GM21367 (cell line): Measurements from ENCODE around the gene CCDC59.
"Not testable (repeated sequence)": the region's sequence is repeated elsewhere in the genome, so short reads cannot be mapped to it uniquely, and the experiment has no call there.

Experiments
- ATAC-seq: cut with Tn5 transposase; IDR thresholded peaks from one replicate; pipeline ENCODE4 v1.9.1; 2021; ENCODE audit not compliant: unreplicated experiment

CCDC59 gene, protein sequence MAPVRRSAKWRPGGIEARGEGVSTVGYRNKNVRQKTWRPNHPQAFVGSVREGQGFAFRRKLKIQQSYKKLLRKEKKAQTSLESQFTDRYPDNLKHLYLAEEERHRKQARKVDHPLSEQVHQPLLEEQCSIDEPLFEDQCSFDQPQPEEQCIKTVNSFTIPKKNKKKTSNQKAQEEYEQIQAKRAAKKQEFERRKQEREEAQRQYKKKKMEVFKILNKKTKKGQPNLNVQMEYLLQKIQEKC

DNA sequence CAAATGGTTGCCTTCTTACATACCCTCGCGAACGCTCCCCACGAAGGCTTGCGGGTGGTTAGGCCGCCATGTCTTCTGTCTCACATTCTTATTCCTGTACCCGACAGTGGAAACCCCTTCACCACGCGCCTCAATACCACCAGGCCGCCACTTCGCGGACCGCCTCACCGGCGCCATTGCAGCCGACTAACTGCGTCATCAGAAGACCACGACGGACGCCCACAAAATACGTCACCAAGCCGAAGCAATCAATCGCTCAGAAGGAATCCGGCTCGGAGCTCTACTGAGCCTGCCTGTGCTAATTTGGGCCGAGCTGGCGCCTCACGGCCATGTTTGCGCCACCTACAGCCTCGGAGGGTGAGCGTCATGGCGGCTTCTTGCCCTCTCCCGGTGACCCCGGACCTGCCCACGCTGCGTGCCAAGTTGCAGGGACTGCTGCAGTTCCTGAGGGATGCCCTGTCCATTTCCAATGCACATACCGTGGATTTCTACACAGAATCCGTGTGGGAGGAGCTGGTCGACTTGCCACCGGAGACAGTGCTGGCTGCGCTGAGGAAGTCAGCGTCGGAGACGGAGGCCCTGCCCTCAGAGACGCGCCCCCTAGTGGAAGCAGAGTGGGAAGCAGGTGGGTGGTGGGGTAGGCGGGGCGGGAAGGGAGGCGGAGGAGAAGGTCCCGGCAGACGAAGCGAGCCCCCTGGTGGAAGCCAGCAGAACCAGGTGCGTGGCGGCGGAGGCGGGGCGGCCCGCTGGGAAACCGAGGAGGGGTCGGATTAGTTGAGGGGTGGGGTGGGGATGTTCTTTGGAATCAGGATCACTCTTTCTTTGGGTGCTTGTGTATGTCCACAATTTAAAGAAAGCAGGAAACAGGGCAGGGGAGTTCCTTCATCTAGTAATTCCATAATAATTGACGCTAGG is at the start of gene CCDC59, which contains the start of gene METTL25:
Gene CCDC59 (minus strand): TSS at position 188 of the 915 bp plus-strand sequence. CDS start 11 bp downstream, at position 177.
Gene METTL25 (plus strand): TSS at position 330 of the 915 bp plus-strand sequence. CDS start 37 bp downstream, at position 367.
- peak; percentile 92 for ATAC-seq

DNA sequence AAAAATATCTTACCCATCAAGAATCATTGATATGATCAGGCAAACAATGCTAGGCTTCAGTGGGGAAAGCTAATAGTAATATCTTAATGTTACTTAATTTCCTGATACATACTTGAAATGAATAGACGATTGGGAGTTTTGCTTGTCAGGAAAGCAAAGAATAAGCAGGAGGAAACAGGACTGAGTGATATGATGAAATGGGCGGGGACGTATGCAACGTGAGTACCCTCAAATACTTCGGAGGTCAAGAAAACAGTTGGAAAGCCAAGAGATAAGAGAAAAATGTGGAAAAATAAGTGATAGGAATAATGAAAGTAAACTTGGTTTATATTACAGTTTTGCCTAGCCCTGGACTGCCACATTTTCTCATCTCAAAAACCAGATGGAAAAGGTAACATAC is 49.3 kb upstream of the CCDC59 start:
- ATAC-seq: no peak

DNA sequence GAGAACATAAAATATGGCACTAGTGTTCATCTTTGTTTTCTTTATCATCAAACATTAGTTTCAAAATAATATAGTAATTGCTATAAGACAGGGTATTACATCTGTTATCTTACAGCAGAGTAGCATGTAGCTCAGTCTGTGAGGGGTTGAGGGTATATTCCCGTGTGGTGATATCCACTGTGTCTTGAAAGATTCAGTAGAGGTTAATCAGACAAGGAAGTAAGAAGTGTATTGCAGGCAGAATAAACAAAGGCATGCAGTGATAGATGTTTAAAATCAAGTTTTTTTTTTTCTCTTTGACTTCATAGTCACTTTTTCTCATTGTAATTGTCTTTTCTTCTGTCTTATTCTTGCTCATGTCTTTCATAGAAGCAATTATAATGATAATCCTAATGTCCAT is 48.5 kb upstream of the CCDC59 start:
- no peak for ATAC-seq

DNA sequence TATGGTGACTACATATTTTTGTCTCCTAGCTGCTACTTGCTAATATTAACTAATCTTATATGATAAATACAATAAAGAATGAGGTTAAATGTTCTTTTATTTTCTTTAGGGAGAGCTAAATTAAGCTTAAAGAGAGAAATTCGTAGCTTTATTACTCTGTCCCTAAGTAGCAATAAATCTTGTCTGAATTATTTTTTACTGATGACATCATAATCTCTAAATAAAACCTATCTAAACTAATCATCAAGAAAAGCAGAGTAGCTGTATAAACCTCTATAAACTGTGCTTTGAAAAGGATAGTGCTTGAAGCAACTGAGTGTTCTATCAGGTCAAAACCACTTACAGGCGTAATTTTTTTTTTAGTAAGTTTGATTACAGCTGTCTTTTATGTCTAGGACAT is 42.6 kb upstream of the CCDC59 start:
- ATAC-seq: no peak

DNA sequence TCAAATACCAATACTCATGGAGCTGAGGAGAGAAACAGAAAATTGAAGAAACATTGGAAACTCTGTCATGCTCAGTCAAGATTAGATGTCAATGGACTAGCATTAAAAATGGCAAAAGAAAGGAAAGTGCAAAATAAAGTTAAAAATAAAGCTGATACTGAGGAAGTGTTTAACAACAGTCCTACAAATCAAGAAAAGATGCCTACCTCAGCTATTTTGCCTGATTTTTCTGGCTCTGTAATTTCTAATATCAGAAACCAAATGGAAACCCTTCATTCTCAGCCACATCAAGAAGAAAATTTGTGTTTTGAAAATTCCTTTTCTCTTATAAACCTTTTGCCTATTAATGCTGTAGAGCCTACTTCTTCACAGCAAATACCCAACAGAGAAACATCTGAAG is 40.7 kb upstream of the CCDC59 start:
- no peak for ATAC-seq

DNA sequence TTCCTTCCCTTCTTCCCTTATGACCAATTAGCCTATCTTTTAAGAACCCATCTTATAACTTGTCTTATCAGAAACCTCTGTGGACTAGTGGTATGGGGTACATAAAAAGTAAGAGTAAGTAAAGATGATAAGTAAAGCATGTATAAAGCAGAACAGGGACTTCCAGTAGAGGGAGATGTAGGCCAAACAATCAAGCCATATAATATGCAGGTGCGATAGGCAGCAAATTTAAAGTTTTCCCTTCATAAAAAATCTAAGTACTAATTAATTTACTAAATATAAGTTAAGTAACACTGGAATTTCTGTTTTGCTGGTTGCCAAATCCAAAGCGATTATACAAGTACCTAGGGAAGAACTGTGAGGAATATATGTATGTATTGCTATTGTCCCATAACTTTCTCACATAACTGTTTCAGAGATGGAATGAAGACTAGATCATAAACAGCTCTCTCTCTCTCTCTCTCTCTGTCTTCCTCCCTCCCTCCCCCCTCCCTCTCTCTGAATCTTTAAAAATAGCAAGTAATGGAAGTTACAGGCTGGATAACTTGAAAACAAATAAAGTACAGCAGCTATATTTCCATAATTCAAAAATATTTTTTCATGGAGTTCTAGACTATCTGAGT is 25.9 kb upstream of the CCDC59 start:
- peak; percentile 55 for ATAC-seq

DNA sequence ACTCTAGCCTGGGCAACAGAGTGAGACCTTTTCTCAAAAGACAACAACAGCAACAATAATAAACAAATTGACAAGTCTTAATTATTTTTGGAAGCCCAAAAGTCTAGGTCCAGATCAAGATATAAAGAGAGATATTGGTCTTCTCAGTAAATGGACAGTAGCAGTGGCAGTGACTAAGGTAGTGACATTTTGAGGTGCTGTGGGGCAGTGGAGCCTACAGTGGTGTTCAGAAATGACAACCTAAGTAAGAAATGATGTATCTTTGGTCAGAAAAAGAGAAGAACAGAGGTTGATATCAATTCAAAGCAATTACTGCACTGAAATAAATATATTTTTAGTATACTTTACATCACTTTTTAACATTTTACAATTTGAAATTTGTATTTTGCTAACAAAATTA is 20.8 kb upstream of the CCDC59 start:
- no peak for ATAC-seq

DNA sequence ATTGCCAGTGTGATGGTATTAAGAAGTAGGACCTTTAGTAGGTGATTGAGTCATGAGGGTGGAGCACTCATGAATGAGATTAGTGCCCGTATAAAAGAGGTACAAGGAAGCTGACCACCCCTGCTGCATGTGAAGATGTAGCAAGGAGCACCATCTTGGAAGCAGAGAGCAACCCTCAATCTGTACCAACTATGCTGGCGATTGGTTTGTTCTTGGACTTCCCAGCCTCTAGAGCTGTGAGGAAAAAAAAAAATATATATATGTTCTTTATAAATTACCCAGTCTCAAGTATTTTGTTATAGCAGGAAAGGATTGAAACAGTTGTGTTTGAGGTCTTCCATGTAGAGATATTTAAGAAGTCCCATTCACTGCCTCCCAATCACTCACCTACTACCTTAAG is 17.0 kb upstream of the CCDC59 start:
- ATAC-seq: no peak

DNA sequence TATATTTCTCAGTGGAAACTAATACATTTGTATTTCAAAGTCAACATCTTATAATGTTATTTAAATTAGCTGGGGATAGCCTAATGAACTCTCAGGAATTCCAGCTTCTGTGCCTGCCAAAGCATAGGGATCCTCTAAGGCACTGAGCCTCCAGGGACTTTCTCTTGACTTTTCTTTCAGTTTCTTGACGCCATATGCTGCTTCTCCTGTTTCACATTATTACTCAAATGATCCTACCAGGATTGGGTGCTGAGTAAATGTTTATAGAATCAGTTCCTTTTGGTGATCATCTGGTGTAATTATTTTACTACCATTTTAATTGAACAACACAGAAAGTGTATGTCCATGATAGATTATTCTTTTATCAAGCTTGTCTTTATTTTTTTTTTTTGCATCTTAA is 8.0 kb upstream of the CCDC59 start:
- ATAC-seq: no peak

DNA sequence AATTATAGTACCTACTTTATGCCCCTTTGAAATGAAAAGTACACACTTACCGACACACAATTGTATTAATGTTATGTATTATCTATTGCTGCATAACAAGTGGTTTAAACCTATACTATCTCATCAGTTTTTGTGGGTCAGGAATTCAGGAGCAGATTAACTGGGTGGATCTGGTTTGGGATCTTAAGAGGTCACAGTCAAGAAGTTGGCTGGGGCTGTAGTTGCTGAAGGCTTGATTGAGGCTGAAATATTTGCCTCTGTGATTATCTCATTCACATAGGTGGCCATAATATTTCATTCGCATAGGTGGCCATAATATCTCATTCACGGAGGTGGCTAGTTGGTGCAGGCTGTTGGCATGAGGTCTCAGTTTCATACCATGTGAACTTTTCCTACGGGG is 5.8 kb upstream of the CCDC59 start:
- no peak for ATAC-seq

DNA sequence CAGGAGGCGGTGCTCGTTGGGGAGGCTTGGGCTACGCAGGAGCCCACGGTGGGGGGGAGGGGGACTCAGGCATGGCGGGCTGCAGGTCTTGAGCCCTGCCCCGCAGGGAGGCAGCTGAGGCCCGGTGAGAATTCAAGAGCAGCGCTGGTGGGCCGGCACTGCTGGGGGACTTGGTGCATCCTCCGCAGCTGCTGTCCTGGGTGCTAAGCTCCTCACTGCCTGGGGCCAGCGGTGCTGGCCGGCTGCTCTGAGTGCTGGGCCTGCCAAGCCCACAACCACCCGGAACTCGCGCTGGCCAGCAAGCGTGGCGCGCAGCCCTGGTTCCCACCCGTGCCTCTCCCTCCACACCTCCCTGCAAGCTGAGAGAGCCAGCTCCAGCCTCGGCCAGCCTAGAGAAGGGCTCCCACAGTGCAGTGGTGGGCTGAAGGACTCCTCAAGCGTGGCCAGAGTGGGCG is 3.3 kb upstream of the CCDC59 start:
- no peak for ATAC-seq

DNA sequence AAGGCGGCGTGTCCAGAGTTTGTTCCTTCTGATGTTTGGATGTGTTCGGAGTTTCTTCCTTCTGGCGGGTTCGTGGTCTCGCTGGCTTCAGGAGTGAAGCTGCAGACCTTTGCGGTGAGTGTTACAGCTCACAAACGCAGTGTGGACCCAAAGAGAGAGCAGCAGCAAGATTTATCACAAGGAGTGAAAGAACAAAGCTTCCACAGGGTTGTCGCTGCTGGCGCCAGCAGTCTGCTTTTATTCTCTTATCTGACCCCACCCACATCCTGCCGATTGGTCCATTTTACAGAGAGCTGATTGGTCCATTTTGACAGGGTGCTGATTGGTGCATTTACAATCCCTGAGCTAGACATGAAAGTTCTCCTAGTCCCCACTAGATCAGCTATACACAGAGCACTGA is 2.6 kb upstream of the CCDC59 start:
- not testable (repeated sequence) for ATAC-seq

DNA sequence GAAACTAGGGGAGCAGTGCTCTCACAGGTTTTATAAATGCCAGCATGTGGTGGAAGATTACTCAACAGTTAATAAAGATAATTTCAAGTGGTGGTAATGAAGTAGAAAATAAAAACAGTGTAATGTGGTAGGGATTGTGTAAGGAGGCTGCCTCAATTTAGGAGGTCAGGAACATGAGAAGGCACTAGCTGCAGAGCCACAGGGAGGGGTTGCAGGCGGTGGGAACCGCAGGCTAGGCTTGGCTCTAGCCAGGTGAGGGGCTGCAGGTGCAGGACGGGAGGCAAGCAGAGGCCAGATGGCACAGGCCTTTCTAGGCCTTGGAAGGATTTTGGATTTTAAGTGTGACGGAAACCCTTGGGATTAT is 910 bp upstream of the CCDC59 start:
- peak; percentile 13 for ATAC-seq

DNA sequence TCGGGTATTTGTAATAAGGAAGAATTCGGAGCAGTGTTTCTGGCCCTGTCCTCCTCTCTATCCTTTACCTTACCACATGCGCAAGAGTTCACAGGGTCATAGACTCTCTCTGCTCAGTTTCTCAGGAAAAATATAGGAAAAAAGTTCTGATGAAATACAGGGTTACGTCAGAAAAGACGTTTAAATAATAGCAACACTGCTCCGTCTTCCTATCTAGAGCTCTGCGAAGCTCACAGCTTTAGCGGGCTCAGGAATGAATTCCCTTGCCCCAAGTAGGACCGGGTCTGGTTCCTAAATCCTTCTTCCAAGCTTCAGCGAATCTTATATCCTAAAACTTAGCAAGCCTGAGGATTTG is 365 bp downstream of the CCDC59 start:
- no peak for ATAC-seq

DNA sequence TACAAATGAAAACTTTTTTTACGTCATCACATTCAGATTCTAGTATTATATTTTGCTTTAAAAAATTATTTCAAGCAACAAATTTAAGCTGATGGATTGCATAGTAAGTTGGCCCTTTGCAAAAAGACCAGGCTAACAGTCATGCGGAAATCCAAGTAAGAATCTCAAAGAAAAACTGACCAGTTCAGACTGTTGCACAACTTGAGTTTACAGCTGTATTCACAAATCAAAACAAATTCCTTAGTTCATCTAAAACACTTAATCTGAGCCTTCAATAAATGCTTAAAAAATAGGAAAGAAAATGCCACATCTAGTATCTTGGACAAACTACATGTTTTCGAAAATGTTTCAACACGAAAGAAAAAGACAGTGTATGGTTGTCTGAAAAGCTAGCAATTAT is 847 bp downstream of the CCDC59 start:
- no peak for ATAC-seq

DNA sequence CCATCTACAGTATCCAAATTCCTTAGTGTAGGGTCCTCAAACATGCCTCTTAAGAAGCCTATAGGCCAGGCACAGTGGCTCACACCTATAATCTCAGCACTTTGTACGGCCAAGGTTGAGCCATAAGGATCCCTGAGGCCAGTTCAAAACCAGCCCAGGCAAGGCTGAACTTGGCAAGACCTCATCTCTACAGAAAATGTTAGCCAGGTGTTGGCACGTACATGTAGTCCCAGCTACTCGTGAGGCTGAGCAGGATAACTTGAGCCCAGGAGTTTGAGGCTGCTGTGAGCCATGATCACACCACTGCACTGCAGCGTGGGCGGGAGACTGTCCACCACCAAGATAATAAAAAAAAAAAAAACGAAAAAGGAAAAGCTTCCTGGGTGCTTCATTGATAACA is 6.8 kb downstream of the CCDC59 start:
- no peak for ATAC-seq

DNA sequence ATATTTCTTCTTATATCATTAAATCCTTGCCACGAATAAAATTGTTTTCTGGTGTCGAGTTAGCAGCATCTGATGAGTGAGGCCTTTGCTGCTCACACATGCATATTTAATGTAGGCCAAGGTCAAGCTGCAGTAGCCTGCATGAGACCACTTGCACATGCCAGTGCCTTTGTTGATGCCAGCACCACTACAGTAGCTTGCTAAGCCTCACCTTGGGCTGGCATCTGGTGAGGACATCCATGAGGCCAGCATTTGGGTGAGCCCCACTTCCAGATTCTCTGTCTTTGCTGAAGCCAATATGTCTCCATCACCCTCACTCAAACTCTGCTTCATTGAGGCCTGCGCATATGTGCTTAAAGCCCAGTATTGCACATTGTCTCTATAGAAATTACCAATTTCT is 8.0 kb downstream of the CCDC59 start:
- ATAC-seq: no peak

DNA sequence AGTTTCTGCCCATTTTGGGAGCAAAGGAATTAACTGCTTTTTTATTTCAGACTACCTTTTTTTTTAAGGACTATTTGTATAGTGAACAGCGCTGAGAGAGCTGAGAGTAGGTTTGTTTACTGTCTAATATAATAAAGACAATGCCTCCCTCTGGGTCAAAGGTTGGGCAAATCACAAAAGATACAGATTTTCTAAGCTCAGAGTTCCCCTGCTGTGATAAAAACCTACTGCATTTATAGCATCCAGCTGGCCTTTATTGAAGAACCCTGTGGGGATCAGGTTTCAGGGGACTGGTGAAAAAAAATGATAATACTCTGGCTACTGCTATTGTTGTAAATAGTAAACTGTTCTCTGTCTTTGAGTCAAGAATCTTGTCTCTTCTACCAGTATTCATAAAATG is 28.7 kb downstream of the CCDC59 start:
- ATAC-seq: no peak

DNA sequence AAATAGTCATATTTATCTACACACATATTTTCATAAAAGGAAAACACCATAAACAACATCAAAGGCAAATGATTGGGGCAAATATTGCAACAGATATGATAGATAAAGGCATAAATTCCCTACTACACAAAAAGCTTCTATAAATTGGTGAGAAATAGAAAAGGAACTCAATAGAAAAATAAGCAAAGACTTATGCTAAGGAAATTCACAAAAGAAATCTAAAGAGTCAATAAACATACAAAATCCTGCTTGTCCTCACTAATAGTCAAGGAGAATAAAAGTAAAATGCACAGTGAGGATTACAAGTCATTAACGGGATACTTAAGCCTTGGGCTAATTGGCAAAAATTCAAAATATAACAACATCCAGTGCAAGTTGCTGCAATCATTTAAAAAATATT is 30.3 kb downstream of the CCDC59 start:
- no peak for ATAC-seq

DNA sequence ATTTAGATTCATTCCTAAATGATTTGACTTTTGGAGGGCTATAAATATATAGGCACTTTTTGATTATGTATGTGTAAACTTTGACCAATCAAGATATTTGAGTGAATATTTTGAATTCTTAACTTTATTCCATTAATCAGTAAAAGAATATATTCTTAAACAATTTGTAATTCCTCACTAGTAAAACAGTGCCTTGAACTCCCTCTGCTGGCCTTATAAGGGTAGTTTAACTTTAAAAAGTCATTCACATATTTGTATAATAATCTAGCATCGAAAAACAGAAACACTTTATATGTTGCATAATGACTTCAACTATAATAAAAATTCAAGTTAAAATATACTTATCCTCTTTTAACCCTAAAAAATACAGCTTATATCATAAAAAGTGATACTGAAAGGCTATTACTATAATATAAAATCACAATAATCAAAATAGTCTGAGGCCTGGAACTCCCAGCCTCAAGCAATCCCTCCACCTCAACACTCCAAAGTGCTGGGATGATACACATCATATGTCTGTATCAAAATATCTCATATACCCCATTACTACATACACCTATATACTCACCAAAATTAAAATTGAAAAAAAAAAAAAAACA is 31.2 kb downstream of the CCDC59 start:
- no peak for ATAC-seq

DNA sequence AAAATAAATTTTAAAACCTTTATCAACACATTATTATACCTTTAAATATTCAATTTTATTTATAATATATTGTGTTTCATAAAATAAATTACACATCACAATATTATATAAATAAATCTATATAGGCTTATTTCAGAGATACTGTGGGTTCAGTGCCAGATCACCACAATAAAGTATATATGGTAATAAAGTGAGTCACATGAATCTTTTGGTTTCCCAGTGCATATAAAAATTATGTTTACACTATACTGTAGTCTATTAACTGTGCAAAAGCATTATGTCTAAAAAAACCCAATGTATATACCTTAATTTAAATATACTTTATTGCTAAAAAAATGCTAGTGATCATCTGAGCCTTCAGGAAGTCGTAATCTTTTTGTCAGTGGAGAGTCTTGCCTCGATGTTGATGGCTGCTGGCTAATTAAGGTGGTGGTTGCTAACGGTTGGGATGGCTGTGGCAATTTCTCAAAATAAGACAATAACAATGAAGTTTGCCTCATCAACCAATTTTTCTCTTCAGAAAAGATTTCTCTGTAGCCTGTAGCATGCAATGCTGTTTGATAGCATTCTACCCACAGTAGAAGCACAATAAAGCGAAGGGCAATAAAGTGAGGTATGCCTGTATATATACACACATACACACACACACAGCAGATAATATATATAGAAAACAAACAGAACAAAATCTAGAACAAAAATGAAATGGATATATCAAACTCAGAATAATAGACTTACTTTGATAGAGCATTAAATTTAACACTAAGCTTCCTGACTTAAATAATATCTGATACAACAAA is 32.4 kb downstream of the CCDC59 start:
- ATAC-seq: no peak
